ENCODE data around the gene ASTN2.

ASTN2 gene

GRCh38 chr9:117214416-117214815 is 200.4 kb downstream of the ASTN2 start:
- no peaks in the 10 kb centered on the region for H3F3A ChIP-seq (ENCODE audit: insufficient read depth, low read length)
- no peak overlapping the region for H3K9ac ChIP-seq (ENCODE audit: low read length)
- no peak overlapping the region for H3K4me3 ChIP-seq (ENCODE audit: low read depth, low read length, poor library complexity, severe bottlenecking)
- H3K36me3 ChIP-seq (ENCODE audit: insufficient read depth, low read length) = no peaks in the 10 kb centered on the region
- TF ChIP-seq CTCF (IDR thresholded peaks at IDR 0.05; ENCODE audit: low read length) (no peak), EZH2 (IDR thresholded peaks at IDR 0.05; ENCODE audit: borderline replicate concordance, low read length) (no peak)
- no peaks in the 10 kb centered on the region for H3K9me2 ChIP-seq (ENCODE audit: low read depth, low read length)
- no peak overlapping the region for H2AFZ ChIP-seq (ENCODE audit: low read length)
- no peaks in the 10 kb centered on the region for H3K79me2 ChIP-seq (ENCODE audit: insufficient read depth, low read length)
- no peaks in the 10 kb centered on the region for H3K27me3 ChIP-seq (ENCODE audit: insufficient read depth, low read length)
- no peak overlapping the region for H3K27ac ChIP-seq (ENCODE audit: low read depth, low read length, poor library complexity, severe bottlenecking)
- no peaks in the 10 kb centered on the region for H3K9me3 ChIP-seq (ENCODE audit: low read length)
- H4K20me1 ChIP-seq (ENCODE audit: insufficient read depth, low read length) = no peaks in the 10 kb centered on the region
- H3K4me1 ChIP-seq (ENCODE audit: insufficient read depth, low read length, severe bottlenecking) = no peaks in the 10 kb centered on the region
- no peak overlapping the region for H3K4me2 ChIP-seq (ENCODE audit: low read length)

GRCh38 chr9:117211280-117211679 is 203.6 kb downstream of the ASTN2 start:
- no peak overlapping the region for H3K4me2 ChIP-seq (ENCODE audit: low read length)
- no peaks in the 10 kb centered on the region for H3K79me2 ChIP-seq (ENCODE audit: insufficient read depth, low read length)
- no peaks in the 10 kb centered on the region for H3F3A ChIP-seq (ENCODE audit: insufficient read depth, low read length)
- no peaks in the 10 kb centered on the region for H4K20me1 ChIP-seq (ENCODE audit: insufficient read depth, low read length)
- no peaks in the 10 kb centered on the region for H3K4me1 ChIP-seq (ENCODE audit: insufficient read depth, low read length, severe bottlenecking)
- no peak overlapping the region for H3K4me3 ChIP-seq (ENCODE audit: low read depth, low read length, poor library complexity, severe bottlenecking)
- no peak overlapping the region for H3K9ac ChIP-seq (ENCODE audit: low read length)
- no peak overlapping the region for H2AFZ ChIP-seq (ENCODE audit: low read length)
- no peaks in the 10 kb centered on the region for H3K36me3 ChIP-seq (ENCODE audit: insufficient read depth, low read length)
- no peaks in the 10 kb centered on the region for H3K9me3 ChIP-seq (ENCODE audit: low read length)
- H3K9me2 ChIP-seq (ENCODE audit: low read depth, low read length) = no peaks in the 10 kb centered on the region
- TF ChIP-seq CTCF (IDR thresholded peaks at IDR 0.05; ENCODE audit: low read length) (no peak), EZH2 (IDR thresholded peaks at IDR 0.05; ENCODE audit: borderline replicate concordance, low read length) (no peak)
- no peak overlapping the region for H3K27ac ChIP-seq (ENCODE audit: low read depth, low read length, poor library complexity, severe bottlenecking)
- no peaks in the 10 kb centered on the region for H3K27me3 ChIP-seq (ENCODE audit: insufficient read depth, low read length)

GRCh38 chr9:117205806-117206205 is 209.1 kb downstream of the ASTN2 start:
- no peak for TF ChIP-seq CTCF (IDR thresholded peaks at IDR 0.05; ENCODE audit: low read length)
- no peak for TF ChIP-seq EZH2 (IDR thresholded peaks at IDR 0.05; ENCODE audit: borderline replicate concordance, low read length)

More at GRCh38 chr9:117205806-117206205, 209.1 kb downstream of the ASTN2 start:
- no peaks in the 10 kb centered on the region for H4K20me1 ChIP-seq (ENCODE audit: insufficient read depth, low read length)
- H3K9ac ChIP-seq (ENCODE audit: low read length) = no peak overlapping the region
- H3K27me3 ChIP-seq (ENCODE audit: insufficient read depth, low read length) = no peaks in the 10 kb centered on the region
- H3K27ac ChIP-seq (ENCODE audit: low read depth, low read length, poor library complexity, severe bottlenecking) = no peak overlapping the region
- no peaks in the 10 kb centered on the region for H3K9me2 ChIP-seq (ENCODE audit: low read depth, low read length)
- no peaks in the 10 kb centered on the region for H3K4me1 ChIP-seq (ENCODE audit: insufficient read depth, low read length, severe bottlenecking)
- no peak overlapping the region for H3K4me3 ChIP-seq (ENCODE audit: low read depth, low read length, poor library complexity, severe bottlenecking)
- no peak overlapping the region for H3K4me2 ChIP-seq (ENCODE audit: low read length)
- H3K9me3 ChIP-seq (ENCODE audit: low read length) = no peaks in the 10 kb centered on the region
- H3K36me3 ChIP-seq (ENCODE audit: insufficient read depth, low read length) = no peaks in the 10 kb centered on the region
- no peaks in the 10 kb centered on the region for H3K79me2 ChIP-seq (ENCODE audit: insufficient read depth, low read length)
- H3F3A ChIP-seq (ENCODE audit: insufficient read depth, low read length) = no peaks in the 10 kb centered on the region
- no peak overlapping the region for H2AFZ ChIP-seq (ENCODE audit: low read length)

All from OCI-LY1 (cell line).